Keratinocyte (primary cell): ENCODE measurements around the gene FUOM.

Experiments used
- EZH2 ChIP-seq: IDR thresholded peaks from one replicate; pipeline ENCODE4 v1.6.1; 2012; ENCODE audit warnings: inconsistent platforms, mild to moderate bottlenecking, low read length, moderate library complexity
- TF ChIP-seq, protein P1 (sequence below), 3 experiments: IDR thresholded peaks in 1 of 3; conservative IDR thresholded peaks in 1 of 3; optimal IDR thresholded peaks in 1 of 3; 2 replicates in 2 of 3; 3 replicates in 1 of 3; pipeline versions ENCODE3 to v1.5.1; 2011; ENCODE audit warnings: low read length in 3 of 3, mild to moderate bottlenecking in 3 of 3, moderate library complexity in 2 of 3, control low read depth in 1 of 3, inconsistent platforms in 1 of 3; ENCODE audit not compliant: insufficient read depth in 2 of 3; ENCODE audit errors: extremely low read depth in 1 of 3

DNA sequence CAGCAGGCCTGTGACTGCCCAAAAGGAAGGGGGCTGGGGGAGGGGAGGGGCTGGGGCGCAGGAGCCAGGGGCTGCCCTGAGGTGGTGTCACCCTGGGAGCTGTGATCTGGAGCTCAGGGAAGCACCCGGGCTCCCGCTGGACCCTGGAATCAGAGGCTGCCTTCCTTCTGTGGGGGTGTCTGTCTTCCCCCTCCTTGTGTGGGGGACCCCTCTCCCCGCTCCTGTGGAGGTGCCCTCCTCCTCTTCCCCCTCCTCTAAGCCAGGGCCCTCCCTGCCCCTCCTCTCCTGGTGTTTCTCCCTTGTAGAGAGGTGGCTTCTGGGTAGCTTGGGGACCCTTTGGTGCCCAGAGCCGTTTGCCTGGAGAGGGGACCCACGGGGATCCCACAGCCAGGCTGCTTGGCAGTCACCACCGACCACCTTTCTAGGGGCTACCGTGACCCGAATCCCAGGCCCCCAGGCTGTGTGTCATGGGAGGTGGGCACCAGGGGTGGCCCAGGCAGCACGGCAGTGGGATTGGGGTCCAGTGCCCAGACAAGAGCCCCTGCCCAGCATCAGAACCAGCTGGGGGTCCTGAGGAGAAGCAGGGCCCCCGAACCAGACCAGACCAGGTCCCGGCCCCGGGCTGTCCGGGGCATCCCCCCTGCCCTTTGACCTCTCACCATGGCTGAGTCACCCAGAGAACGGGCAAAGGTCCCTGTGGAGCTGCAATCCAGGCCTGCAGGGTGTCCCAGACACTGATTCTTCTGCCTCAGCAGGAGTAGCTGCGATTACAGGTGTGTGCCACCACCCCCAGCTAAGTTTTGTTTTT lies 9.9 kb downstream of the FUOM start:
- TF ChIP-seq, protein P1, sequence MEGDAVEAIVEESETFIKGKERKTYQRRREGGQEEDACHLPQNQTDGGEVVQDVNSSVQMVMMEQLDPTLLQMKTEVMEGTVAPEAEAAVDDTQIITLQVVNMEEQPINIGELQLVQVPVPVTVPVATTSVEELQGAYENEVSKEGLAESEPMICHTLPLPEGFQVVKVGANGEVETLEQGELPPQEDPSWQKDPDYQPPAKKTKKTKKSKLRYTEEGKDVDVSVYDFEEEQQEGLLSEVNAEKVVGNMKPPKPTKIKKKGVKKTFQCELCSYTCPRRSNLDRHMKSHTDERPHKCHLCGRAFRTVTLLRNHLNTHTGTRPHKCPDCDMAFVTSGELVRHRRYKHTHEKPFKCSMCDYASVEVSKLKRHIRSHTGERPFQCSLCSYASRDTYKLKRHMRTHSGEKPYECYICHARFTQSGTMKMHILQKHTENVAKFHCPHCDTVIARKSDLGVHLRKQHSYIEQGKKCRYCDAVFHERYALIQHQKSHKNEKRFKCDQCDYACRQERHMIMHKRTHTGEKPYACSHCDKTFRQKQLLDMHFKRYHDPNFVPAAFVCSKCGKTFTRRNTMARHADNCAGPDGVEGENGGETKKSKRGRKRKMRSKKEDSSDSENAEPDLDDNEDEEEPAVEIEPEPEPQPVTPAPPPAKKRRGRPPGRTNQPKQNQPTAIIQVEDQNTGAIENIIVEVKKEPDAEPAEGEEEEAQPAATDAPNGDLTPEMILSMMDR (optimal IDR thresholded peaks at IDR 0.05 in 1 of 3, IDR thresholded peaks at IDR 0.05 in 1 of 3, conservative IDR thresholded peaks at IDR 0.05 in 1 of 3; ENCODE audit: extremely low read depth in 1 of 3, insufficient read depth in 2 of 3, low read length in 3 of 3) = no peak
- TF ChIP-seq EZH2 = no peak
